ENCODE data around the gene LLGL2. TPM values are rescaled to one million over a fixed set of nuclear protein-coding genes. Genes with fewer than 3 reads are reported as not detected.

Gene LLGL2
- total RNA-seq, 4 donors from 2014 or later, result 221 to 563 (median 300) TPM

GRCh38 chr17:75500419-75501216 lies 24.9 kb upstream of the LLGL2 start:
- H3K36me3 ChIP-seq, result peaks cover 0 to 81% (median 0%) of the 10 kb centered on the region in 3 donors
- no peaks in the 10 kb centered on the region for H3K9me3 ChIP-seq
- H3K4me3 ChIP-seq, result no peak overlapping the region
- TF ChIP-seq POLR2A (IDR thresholded peaks at IDR 0.05), result no peak
- H3K4me1 ChIP-seq, result peaks cover 0 to 6% (median 0%) of the 10 kb centered on the region in 4 donors
- DNase-seq, result no peak
- no peak overlapping the region for H3K27ac ChIP-seq
- no peaks in the 10 kb centered on the region for H3K27me3 ChIP-seq

- Histone ChIP-seq H3K27ac (no peak overlapping the region), H3K27me3 (no peaks in the 10 kb centered on the region), H3K9me3 (no peaks in the 10 kb centered on the region), H3K36me3 (peaks cover 0 to 81% (median 0%) of the 10 kb centered on the region in 3 donors), H3K4me3 (no peak overlapping the region), H3K4me1 (peaks cover 0 to 6% (median 0%) of the 10 kb centered on the region in 4 donors)
- TF ChIP-seq CTCF (IDR thresholded peaks at IDR 0.05), result no peak
- no peak for TF ChIP-seq POLR2A (IDR thresholded peaks at IDR 0.05)
- DNase-seq, result no peak
Observed at GRCh38 chr17:75501378-75502071, 24.0 kb upstream of the LLGL2 start.

- no peak for DNase-seq
- Histone ChIP-seq H3K4me3 (no peak overlapping the region), H3K27ac (no peak overlapping the region), H3K27me3 (no peaks in the 10 kb centered on the region), H3K4me1 (peaks cover 0 to 6% (median 0%) of the 10 kb centered on the region in 4 donors), H3K9me3 (no peaks in the 10 kb centered on the region), H3K36me3 (peaks cover 0 to 81% (median 0%) of the 10 kb centered on the region in 3 donors)
- TF ChIP-seq POLR2A (IDR thresholded peaks at IDR 0.05) (no peak), CTCF (IDR thresholded peaks at IDR 0.05) (no peak)
Observed at GRCh38 chr17:75502072-75502720, 23.3 kb upstream of the LLGL2 start.

DNA sequence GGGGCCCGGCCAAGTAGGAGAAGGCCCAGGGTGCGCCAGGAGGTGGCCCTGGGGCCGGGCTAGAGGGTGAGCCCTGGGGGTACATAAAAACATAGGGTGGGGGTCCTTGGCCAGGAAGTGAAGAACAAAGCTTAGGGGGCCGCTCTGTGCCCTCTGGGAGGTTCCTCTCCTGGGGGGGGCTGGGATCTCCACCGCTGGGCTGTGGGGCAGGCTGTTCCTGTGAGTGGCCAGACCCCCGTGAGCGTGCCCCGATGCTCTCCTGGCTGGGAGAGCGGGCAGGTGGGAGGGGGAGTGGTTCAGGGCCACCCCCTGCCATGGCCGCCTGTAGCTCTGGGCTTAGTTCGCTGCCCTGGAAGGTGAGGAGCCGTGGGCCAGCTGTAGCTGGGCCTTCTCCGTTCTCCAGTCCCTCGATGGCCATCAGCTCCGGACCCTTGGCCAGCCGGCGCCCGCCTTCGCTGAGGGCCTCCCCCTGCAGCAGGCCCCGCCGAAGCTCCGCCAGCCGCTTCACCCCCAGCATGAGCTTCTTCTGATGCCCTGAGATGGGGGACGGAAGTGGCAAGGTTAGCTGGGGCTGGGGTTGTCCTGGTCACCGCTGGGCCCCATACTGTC lies 22.7 kb upstream of the LLGL2 start:
- H3K9me3 ChIP-seq, result no peaks in the 10 kb centered on the region
- H3K27ac ChIP-seq, result no peak overlapping the region
- no peak for DNase-seq
- H3K4me1 ChIP-seq, result peaks cover 0 to 6% (median 0%) of the 10 kb centered on the region in 4 donors
- H3K4me3 ChIP-seq, result no peak overlapping the region
- no peaks in the 10 kb centered on the region for H3K27me3 ChIP-seq
- peaks cover 0 to 83% (median 0%) of the 10 kb centered on the region in 3 donors for H3K36me3 ChIP-seq
- TF ChIP-seq POLR2A (IDR thresholded peaks at IDR 0.05) (no peak), CTCF (IDR thresholded peaks at IDR 0.05) (no peak)

DNA sequence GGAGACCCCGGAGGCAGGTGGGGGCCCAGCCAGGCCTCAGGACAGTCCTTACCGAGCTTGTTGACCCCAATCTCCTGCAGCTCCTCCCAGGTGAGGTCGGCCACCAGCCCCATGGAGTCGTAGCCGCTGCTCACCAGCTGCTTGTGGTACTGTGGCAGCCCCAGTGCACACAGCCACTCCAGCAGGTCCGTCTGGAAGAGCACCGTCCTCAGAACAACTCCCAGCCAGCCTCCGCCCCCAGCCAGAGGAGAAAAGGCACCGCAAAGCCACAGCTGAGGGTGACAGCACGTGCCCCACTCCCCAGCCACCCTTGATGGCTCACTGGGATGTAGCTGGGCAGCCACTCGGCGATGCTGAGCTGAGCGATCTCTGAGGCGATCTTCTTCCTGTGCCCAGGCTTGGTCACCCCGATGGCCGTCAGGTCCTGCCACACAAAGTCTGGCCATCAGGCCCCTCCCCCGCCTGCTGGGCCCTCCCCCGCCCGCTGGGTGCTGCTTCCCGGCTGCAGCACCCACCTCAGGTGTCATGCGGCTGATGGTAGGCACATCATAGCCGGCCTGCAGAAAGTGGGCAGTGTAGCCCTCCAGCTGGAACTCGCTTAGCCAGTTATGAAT lies 22.1 kb upstream of the LLGL2 start:
- no peak for DNase-seq
- no peak overlapping the region for H3K27ac ChIP-seq
- H3K27me3 ChIP-seq, result no peaks in the 10 kb centered on the region
- no peaks in the 10 kb centered on the region for H3K9me3 ChIP-seq
- peaks cover 0 to 79% (median 0%) of the 10 kb centered on the region in 3 donors for H3K36me3 ChIP-seq
- H3K4me1 ChIP-seq, result peaks cover 0 to 6% (median 0%) of the 10 kb centered on the region in 4 donors
- TF ChIP-seq CTCF (IDR thresholded peaks at IDR 0.05) (no peak), POLR2A (IDR thresholded peaks at IDR 0.05) (no peak)
- H3K4me3 ChIP-seq, result no peak overlapping the region
